AG10803 (cell line): ENCODE measurements around the gene TMEM260.

Experiments used
- DNase-seq: peaks from one replicate; pipeline ENCODE4 v3.0.0; 2010; ENCODE audit warnings: low read depth
- H3K4me3 ChIP-seq: 2 replicates; pipeline ENCODE4 v1.5.1; 2011; ENCODE audit warnings: mild to moderate bottlenecking, low read length, control low read depth
- CTCF ChIP-seq: conservative IDR thresholded peaks from 2 replicates; pipeline ENCODE4 v1.5.1; 2011; ENCODE audit warnings: mild to moderate bottlenecking, low read length, control low read depth, inconsistent platforms

Gene TMEM260

GRCh38 chr14:56633544-56633943 is 53.9 kb downstream of the TMEM260 start:
- no peak for DNase-seq
- H3K4me3 ChIP-seq: no peak overlapping the region
- no peak for TF ChIP-seq CTCF

GRCh38 chr14:56635041-56635440 is 55.4 kb downstream of the TMEM260 start:
- DNase-seq: no peak
- H3K4me3 ChIP-seq: no peak overlapping the region
- no peak for TF ChIP-seq CTCF

- no peak for DNase-seq
- no peak for TF ChIP-seq CTCF
- no peak overlapping the region for H3K4me3 ChIP-seq
These were observed 67.9 kb downstream of the TMEM260 start for GRCh38 chr14:56647493-56647892.

- no peak overlapping the region for H3K4me3 ChIP-seq
- TF ChIP-seq CTCF: no peak
- no peak for DNase-seq
These were observed 69.1 kb downstream of the TMEM260 start for GRCh38 chr14:56648508-56649301.

GRCh38 chr14:56649382-56649781 is 69.8 kb downstream of the TMEM260 start:
- no peak for TF ChIP-seq CTCF
- no peak for DNase-seq
- H3K4me3 ChIP-seq: no peak overlapping the region

- TF ChIP-seq CTCF: no peak
These were observed 70.5 kb downstream of the TMEM260 start for GRCh38 chr14:56650048-56650447.

GRCh38 chr14:56650979-56651378 is 71.4 kb downstream of the TMEM260 start:
- H3K4me3 ChIP-seq: no peak overlapping the region
- no peak for DNase-seq
- no peak for TF ChIP-seq CTCF

More at GRCh38 chr14:56650048-56650447, 70.5 kb downstream of the TMEM260 start:
- no peak for DNase-seq
- H3K4me3 ChIP-seq: no peak overlapping the region
